Uterus (tissue), 4 donors: ENCODE measurements around the gene TRAF2. TPM values are rescaled to one million over a fixed set of nuclear protein-coding genes. Genes with fewer than 3 reads are reported as not detected.
"Not testable (repeated sequence)": the region's sequence is repeated elsewhere in the genome, so short reads cannot be mapped to it uniquely, and the experiment has no call there.

ENCODE experiments used
- DNase-seq, 2 donors: peaks; one replicate each; pipeline ENCODE4 v3.0.0-alpha.2; 2019 to 2020
- H3K27ac ChIP-seq, 2 donors: fragments of 200-600 bp; sonication (generic); 1 replicate in 1 of 2; 2 replicates in 1 of 2; pipeline ENCODE4 v1.5.1; 2016 to 2018
- H3K27me3 ChIP-seq, 2 donors: fragments of 200-600 bp; sonication (generic); one replicate each; pipeline ENCODE4 v1.5.1; 2018 to 2019; ENCODE audit warnings: control low read depth in 1 of 2
- H3K36me3 ChIP-seq, 2 donors: fragments of 200-600 bp; sonication (generic); one replicate each; pipeline ENCODE4 v1.5.1; 2019; ENCODE audit warnings: control low read depth in 1 of 2
- H3K4me1 ChIP-seq, 2 donors: fragments of 200-600 bp; sonication (generic); one replicate each; pipeline ENCODE4 v1.5.1; 2018 to 2019; ENCODE audit warnings: control low read depth in 1 of 2
- H3K4me3 ChIP-seq, 2 donors: fragments of 200-600 bp; sonication (generic); 1 replicate in 1 of 2; 2 replicates in 1 of 2; pipeline ENCODE4 v1.5.1; 2018 to 2019; ENCODE audit warnings: mild to moderate bottlenecking in 1 of 2
- H3K9me3 ChIP-seq, 2 donors: fragments of 200-600 bp; sonication (generic); one replicate each; pipeline ENCODE4 v1.5.1; 2019; ENCODE audit warnings: control low read depth in 1 of 2
- POLR2A ChIP-seq, 2 donors: fragments of 450-650 bp; IDR thresholded peaks; one replicate each; pipeline ENCODE4 v1.6.1; 2016; ENCODE audit warnings: antibody characterized with exemption in 2 of 2, mild to moderate bottlenecking in 1 of 2, moderate library complexity in 1 of 2
- intact Hi-C: fragments of 100-400 bp; cut with DNase I; formaldehyde crosslinking; loops from one replicate; pipeline ENCODE4 v1.15.1; 2023; ENCODE audit warnings: low total_unique reads
- total RNA-seq, 4 donors: library from RNA; depleted of rRNA in 3 of 4; stranded (reverse); fragments of >200 nt in 3 of 4; gene quantifications; one replicate each; pipeline versions ENCODE4 v1.1.0 to v1.2.4, GENCODE V29; 2014 to 2023
- TF ChIP-seq, protein P1 (sequence below), 4 experiments: fragments of 200-600 bp in 2 of 4; fragments of 450-650 bp in 2 of 4; sonication (generic) in 2 of 4; IDR thresholded peaks; one replicate each; pipeline ENCODE4 v1.5.1; 2016 to 2019; ENCODE audit warnings: antibody characterized with exemption in 4 of 4, mild to moderate bottlenecking in 2 of 4, moderate library complexity in 1 of 4
- donor health status: DM: yes; HTN: yes; CAD: no.

Gene TRAF2
- total RNA-seq, 4 donors from 2014 or later: 0.88 to 22.1 (median 11.9) TPM

DNA sequence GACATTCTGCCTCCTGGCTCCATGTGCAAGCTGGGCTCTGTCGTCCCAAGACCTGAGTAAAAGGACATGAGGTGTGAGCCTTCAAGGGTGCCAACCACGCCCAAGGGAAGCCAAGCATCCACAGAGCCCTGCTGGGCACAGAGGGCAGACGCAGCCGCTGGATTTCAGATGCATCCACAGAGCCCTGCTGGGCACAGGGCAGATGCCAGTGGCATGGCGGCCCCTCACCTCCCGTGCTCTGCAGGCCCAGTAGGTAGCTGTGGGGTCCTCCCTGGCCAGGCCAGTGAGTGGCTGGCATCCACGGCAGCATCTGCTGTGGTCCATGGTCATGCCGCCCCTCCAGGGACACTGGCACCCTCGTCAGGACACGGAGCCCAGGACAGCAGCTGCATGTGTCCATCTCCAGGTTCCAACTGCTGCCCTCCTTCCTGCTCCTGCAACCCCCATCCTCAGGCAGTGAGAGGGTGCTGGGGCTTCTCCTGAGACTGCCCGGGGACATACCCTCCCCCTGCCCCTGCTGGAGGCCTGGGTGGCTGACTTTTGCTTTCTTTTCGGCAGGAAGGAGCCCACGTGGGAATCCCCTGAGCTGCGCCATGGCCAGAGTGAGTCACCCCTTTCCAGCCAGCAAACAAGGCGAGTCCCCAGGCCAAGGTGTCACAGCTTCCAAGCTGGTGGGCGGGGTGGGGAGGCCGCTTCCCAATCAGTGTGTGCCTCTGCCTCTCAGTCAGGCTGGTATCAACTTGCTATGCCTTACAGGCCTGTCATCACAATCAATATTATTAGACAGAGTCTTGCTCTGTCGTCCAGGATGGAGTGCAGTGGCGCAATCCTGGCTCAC lies 4.0 kb upstream of the TRAF2 start:
- TF ChIP-seq, protein P1, sequence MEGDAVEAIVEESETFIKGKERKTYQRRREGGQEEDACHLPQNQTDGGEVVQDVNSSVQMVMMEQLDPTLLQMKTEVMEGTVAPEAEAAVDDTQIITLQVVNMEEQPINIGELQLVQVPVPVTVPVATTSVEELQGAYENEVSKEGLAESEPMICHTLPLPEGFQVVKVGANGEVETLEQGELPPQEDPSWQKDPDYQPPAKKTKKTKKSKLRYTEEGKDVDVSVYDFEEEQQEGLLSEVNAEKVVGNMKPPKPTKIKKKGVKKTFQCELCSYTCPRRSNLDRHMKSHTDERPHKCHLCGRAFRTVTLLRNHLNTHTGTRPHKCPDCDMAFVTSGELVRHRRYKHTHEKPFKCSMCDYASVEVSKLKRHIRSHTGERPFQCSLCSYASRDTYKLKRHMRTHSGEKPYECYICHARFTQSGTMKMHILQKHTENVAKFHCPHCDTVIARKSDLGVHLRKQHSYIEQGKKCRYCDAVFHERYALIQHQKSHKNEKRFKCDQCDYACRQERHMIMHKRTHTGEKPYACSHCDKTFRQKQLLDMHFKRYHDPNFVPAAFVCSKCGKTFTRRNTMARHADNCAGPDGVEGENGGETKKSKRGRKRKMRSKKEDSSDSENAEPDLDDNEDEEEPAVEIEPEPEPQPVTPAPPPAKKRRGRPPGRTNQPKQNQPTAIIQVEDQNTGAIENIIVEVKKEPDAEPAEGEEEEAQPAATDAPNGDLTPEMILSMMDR (IDR thresholded peaks at IDR 0.05): no peak
- TF ChIP-seq POLR2A (IDR thresholded peaks at IDR 0.05): no peak

GRCh38 chr9:136882947-136883283 lies 3.4 kb upstream of the TRAF2 start:
- H3K4me1 ChIP-seq, DNase-seq, intact Hi-C loops, H3K36me3 ChIP-seq, H3K27ac ChIP-seq, H3K4me3 ChIP-seq, H3K9me3 ChIP-seq, H3K27me3 ChIP-seq: not testable (repeated sequence)

More for the DNA sequence above, 4.0 kb upstream of the TRAF2 start:
- no peaks in the 10 kb centered on the region for H3K9me3 ChIP-seq
- peaks cover 0 to 5% of the 10 kb centered on the region in 2 donors for H3K4me1 ChIP-seq
- intact Hi-C loops: no loop called here
- no peaks in the 10 kb centered on the region for H3K27me3 ChIP-seq
- no peak overlapping the region for H3K27ac ChIP-seq
- no peak for DNase-seq
- no peak overlapping the region for H3K4me3 ChIP-seq
- no peaks in the 10 kb centered on the region for H3K36me3 ChIP-seq

- H3K36me3 ChIP-seq, intact Hi-C loops, H3K27me3 ChIP-seq: not testable (repeated sequence)
Measured at GRCh38 chr9:136883670-136884069, 2.6 kb upstream of the TRAF2 start.

DNA sequence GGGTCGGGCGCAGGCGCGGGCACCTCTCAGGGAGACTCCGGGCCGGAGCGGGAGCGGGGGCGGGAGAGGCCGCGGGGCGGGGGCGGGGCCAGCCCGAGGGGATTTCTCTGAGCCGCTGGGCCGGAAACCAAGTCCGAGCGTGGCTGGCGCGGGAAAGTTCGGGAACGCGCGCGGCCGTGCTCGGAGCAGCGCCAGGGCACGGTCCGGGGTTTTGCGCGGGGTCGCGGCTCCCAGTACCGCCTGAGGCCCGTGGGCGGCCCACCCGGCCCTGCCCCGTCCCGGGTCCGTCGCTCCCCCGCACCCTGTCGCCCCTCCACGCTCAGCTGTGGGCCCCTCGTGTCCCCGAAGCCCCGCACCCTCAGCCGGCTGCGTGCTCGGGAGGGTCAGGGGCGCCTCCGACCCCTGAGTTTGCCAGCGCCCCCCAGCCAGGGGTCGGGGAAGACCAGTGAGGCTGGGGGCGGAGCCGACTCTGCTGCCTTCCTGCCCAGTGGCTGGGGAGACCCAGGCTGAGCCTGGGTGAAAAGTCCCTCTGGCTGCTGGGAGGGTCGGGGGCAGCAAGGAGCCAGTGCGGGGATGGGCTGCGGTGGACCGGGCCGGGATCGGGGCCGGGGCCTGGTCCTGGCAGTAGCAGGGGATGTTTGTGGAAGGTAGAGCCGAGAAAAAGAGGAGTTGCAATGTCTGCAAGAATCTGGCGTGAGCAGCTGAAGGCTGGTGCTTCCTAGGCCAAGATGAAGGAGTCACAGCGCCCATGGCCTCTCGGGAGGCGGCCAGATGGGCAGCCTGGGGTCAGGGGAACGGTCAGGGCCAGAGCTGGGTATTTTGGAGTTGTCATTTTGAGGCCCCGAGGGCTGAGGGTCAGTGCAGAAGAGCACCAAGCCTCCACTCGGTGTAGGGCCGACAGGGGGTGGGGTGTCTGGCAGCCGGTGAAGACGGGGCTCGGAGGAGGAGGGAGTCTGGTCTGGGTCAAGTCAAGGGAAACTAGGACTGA lies 588 bp downstream of the TRAF2 start:
- Histone ChIP-seq H3K4me3 (peak overlapping the region; percentile 59 to 83), H3K9me3 (no peaks in the 10 kb centered on the region), H3K36me3 (no peaks in the 10 kb centered on the region), H3K27ac (peak overlapping the region; percentile 69 to 70), H3K4me1 (peaks cover 0 to 5% of the 10 kb centered on the region in 2 donors), H3K27me3 (no peaks in the 10 kb centered on the region)
- no peak for DNase-seq
- intact Hi-C loops: no loop called here
- TF ChIP-seq POLR2A (IDR thresholded peaks at IDR 0.05): no peak
- TF ChIP-seq, protein P1 (IDR thresholded peaks at IDR 0.05): no peak

More at GRCh38 chr9:136883670-136884069, 2.6 kb upstream of the TRAF2 start:
- not testable (repeated sequence) for H3K27ac ChIP-seq, DNase-seq, H3K4me3 ChIP-seq, H3K4me1 ChIP-seq, H3K9me3 ChIP-seq

GRCh38 chr9:136888454-136888853 lies 2.1 kb downstream of the TRAF2 start:
- Histone ChIP-seq H3K4me1 (peaks cover 0 to 5% of the 10 kb centered on the region in 2 donors), H3K36me3 (no peaks in the 10 kb centered on the region), H3K4me3 (no peak overlapping the region), H3K9me3 (no peaks in the 10 kb centered on the region), H3K27ac (no peak overlapping the region), H3K27me3 (no peaks in the 10 kb centered on the region)
- intact Hi-C loops: no loop called here
- TF ChIP-seq POLR2A (IDR thresholded peaks at IDR 0.05): no peak
- TF ChIP-seq, protein P1 (IDR thresholded peaks at IDR 0.05): no peak
- no peak for DNase-seq

- H3K27me3 ChIP-seq: no peaks in the 10 kb centered on the region
- no peak for TF ChIP-seq POLR2A (IDR thresholded peaks at IDR 0.05)
- TF ChIP-seq, protein P1 (IDR thresholded peaks at IDR 0.05): no peak
- H3K9me3 ChIP-seq: no peaks in the 10 kb centered on the region
- H3K27ac ChIP-seq: no peak overlapping the region
- no peaks in the 10 kb centered on the region for H3K36me3 ChIP-seq
- DNase-seq: no peak
- no peak overlapping the region for H3K4me3 ChIP-seq
- H3K4me1 ChIP-seq: peaks cover 0 to 5% of the 10 kb centered on the region in 2 donors
- intact Hi-C loops: no loop called here
Measured at GRCh38 chr9:136889858-136890257, 3.5 kb downstream of the TRAF2 start.
